Thoracic aorta (tissue), 2 donors: ENCODE measurements around the gene ZHX3. TPM values are rescaled to one million over a fixed set of nuclear protein-coding genes. Genes with fewer than 3 reads are reported as not detected.

Source experiments
- ATAC-seq: fragments of 150-250 bp; one replicate; pipeline ENCODE4 v1.8.0; 2017; ENCODE audit warnings: low read depth; ENCODE audit not compliant: insufficient number of reproducible peaks, low FRiP score
- DNase-seq: peaks from one replicate; pipeline ENCODE4 v3.0.0-alpha.2; 2020; ENCODE audit warnings: low spot score
- H3K27ac ChIP-seq, 2 donors: fragments of 200-600 bp; sonication (generic); 1 replicate in 1 of 2; 2 replicates in 1 of 2; pipeline ENCODE4 v1.5.1; 2016; ENCODE audit warnings: mild to moderate bottlenecking in 2 of 2, moderate library complexity in 2 of 2
- H3K27me3 ChIP-seq: fragments of 200-600 bp; sonication (generic); replicated peaks from 2 replicates; pipeline ENCODE4 v1.6.0; 2016; ENCODE audit warnings: mild to moderate bottlenecking; ENCODE audit not compliant: insufficient read depth
- H3K36me3 ChIP-seq: fragments of 200-600 bp; sonication (generic); one replicate; pipeline ENCODE4 v1.5.1; 2016
- H3K4me1 ChIP-seq, 2 donors: fragments of 200-600 bp; sonication (generic); 1 replicate in 1 of 2; 2 replicates in 1 of 2; pipeline versions ENCODE4 v1.5.1 to v1.6.0; 2016; ENCODE audit warnings: low read depth in 2 of 2, mild to moderate bottlenecking in 1 of 2; ENCODE audit not compliant: control insufficient read depth in 1 of 2
- H3K4me3 ChIP-seq: fragments of 200-600 bp; sonication (generic); 2 replicates; pipeline ENCODE4 v1.5.1; 2016; ENCODE audit warnings: mild to moderate bottlenecking
- H3K9me3 ChIP-seq: fragments of 200-600 bp; sonication (generic); 2 replicates; pipeline ENCODE4 v1.5.1; 2016
- CTCF ChIP-seq: fragments of 200-600 bp; sonication (generic); IDR thresholded peaks from one replicate; pipeline ENCODE4 v1.5.1; 2019; ENCODE audit warnings: antibody characterized with exemption
- total RNA-seq, 2 donors: library from RNA; depleted of rRNA; stranded (reverse); fragments of >200 nt; gene quantifications; one replicate each; pipeline versions ENCODE4 v1.1.0 to v1.2.3, GENCODE V29; 2016

Gene ZHX3
- total RNA-seq, 2 donors from 2014 or later: 60.8 to 74.9 TPM

- Histone ChIP-seq H3K4me1 (peaks cover 12 to 48% of the 10 kb centered on the region in 2 donors), H3K4me3 (no peak overlapping the region), H3K27me3 (no peaks in the 10 kb centered on the region), H3K36me3 (no peaks in the 10 kb centered on the region), H3K27ac (no peak overlapping the region), H3K9me3 (no peaks in the 10 kb centered on the region)
- no peak for ATAC-seq
- no peak for DNase-seq
- no peak for TF ChIP-seq CTCF
Measured at GRCh38 chr20:41293269-41294037, 24.1 kb downstream of the ZHX3 start.

GRCh38 chr20:41290804-41291389 lies 26.6 kb downstream of the ZHX3 start:
- ATAC-seq: no peak

GRCh38 chr20:41287327-41287726 lies 30.2 kb downstream of the ZHX3 start:
- Histone ChIP-seq H3K4me1 (peaks cover 0 to 13% of the 10 kb centered on the region in 2 donors), H3K27ac (no peak overlapping the region), H3K27me3 (no peaks in the 10 kb centered on the region), H3K4me3 (no peak overlapping the region), H3K9me3 (no peaks in the 10 kb centered on the region), H3K36me3 (no peaks in the 10 kb centered on the region)
- TF ChIP-seq CTCF: no peak
- ATAC-seq (no peak), DNase-seq (no peak)

More at GRCh38 chr20:41290804-41291389, 26.6 kb downstream of the ZHX3 start:
- DNase-seq: no peak
- no peak for TF ChIP-seq CTCF
- Histone ChIP-seq H3K9me3 (no peaks in the 10 kb centered on the region), H3K4me3 (no peak overlapping the region), H3K27ac (no peak overlapping the region), H3K27me3 (no peaks in the 10 kb centered on the region), H3K4me1 (peaks cover 7 to 30% of the 10 kb centered on the region in 2 donors), H3K36me3 (no peaks in the 10 kb centered on the region)

- Histone ChIP-seq H3K9me3 (no peaks in the 10 kb centered on the region), H3K4me3 (no peak overlapping the region), H3K27me3 (no peaks in the 10 kb centered on the region), H3K36me3 (no peaks in the 10 kb centered on the region), H3K4me1 (peaks cover 0 to 13% of the 10 kb centered on the region in 2 donors), H3K27ac (no peak overlapping the region)
- DNase-seq (no peak), ATAC-seq (no peak)
- no peak for TF ChIP-seq CTCF
Measured at GRCh38 chr20:41286240-41286851, 31.2 kb downstream of the ZHX3 start.

GRCh38 chr20:41279546-41280225 lies 37.8 kb downstream of the ZHX3 start:
- no peak overlapping the region for H3K27ac ChIP-seq
- no peaks in the 10 kb centered on the region for H3K36me3 ChIP-seq
- no peak for TF ChIP-seq CTCF
- H3K4me1 ChIP-seq: peaks cover 14 to 36% of the 10 kb centered on the region in 2 donors
- DNase-seq: no peak
- no peaks in the 10 kb centered on the region for H3K9me3 ChIP-seq
- ATAC-seq: no peak
- H3K27me3 ChIP-seq: no peaks in the 10 kb centered on the region
- H3K4me3 ChIP-seq: no peak overlapping the region
